ENCODE measurements around the gene PVALB. TPM values are rescaled to one million over a fixed set of nuclear protein-coding genes. Genes with fewer than 3 reads are reported as not detected.
A peak's percentile ranks its signal among the peaks of the same experiment; 100 is the strongest.

The PVALB gene
- total and polyA plus RNA-seq, 2 donors (not counting 3 experiments of a cell fraction or from before 2014, with no cell fraction given), result not detected

GRCh38 chr22:36856121-36856791 lies 39.4 kb upstream of the PVALB start:
- POLR2A ChIA-PET, result no interaction called here
- no peak for TF ChIP-seq MYC (IDR thresholded peaks at IDR 0.05; ENCODE audit: low read depth, low read length)
- no peak for TF ChIP-seq GATA2 (IDR thresholded peaks at IDR 0.05; ENCODE audit: insufficient read depth, insufficient read length, low read depth, low read length)
- no peak for TF ChIP-seq MAX (IDR thresholded peaks at IDR 0.05; ENCODE audit: insufficient read depth, insufficient read length)
- TF ChIP-seq EZH2 (IDR thresholded peaks at IDR 0.05; ENCODE audit: borderline replicate concordance, low read depth, low read length, severe bottlenecking), result peak; percentile 4
- no peak for TF ChIP-seq POLR2AphosphoS5 (IDR thresholded peaks at IDR 0.05; ENCODE audit: insufficient read depth, low read depth, low read length)
- TF ChIP-seq JUN (IDR thresholded peaks at IDR 0.05; ENCODE audit: borderline replicate concordance, insufficient read depth, insufficient read length, low read depth), result no peak
- TF ChIP-seq CTCF (IDR thresholded peaks at IDR 0.05; ENCODE audit: extremely low read depth in 1 of 2, insufficient read depth in 1 of 2, low read depth in 1 of 2, low read length in 2 of 2), result peak; percentile 100
- TF ChIP-seq FOS (IDR thresholded peaks at IDR 0.05; ENCODE audit: borderline replicate concordance, insufficient read depth, low read length), result no peak
- no peak for TF ChIP-seq POLR2A (IDR thresholded peaks at IDR 0.05; ENCODE audit: low read depth, low read length)

More at GRCh38 chr22:36856121-36856791, 39.4 kb upstream of the PVALB start:
- Histone ChIP-seq H3K9me1 (replicated peaks; ENCODE audit: control insufficient read depth, extremely low read depth, insufficient read depth, low read length) (no peaks in the 10 kb centered on the region), H2AFZ (ENCODE audit: low read depth, low read length) (no peak overlapping the region), H3K9ac (replicated peaks; ENCODE audit: extremely low read depth, insufficient read depth, low read length) (no peak overlapping the region), H3K4me1 (ENCODE audit: control insufficient read depth, extremely low read depth, insufficient read depth, low read length) (peaks cover 7% of the 10 kb centered on the region), H4K20me1 (replicated peaks; ENCODE audit: control insufficient read depth, extremely low read depth, insufficient read depth, low read length) (no peaks in the 10 kb centered on the region), H3K4me2 (ENCODE audit: insufficient read depth, low read length) (no peak overlapping the region), H3K4me3 (replicated peaks in 1 of 3; ENCODE audit: insufficient read depth in 1 of 3, low read depth in 1 of 3, low read length in 3 of 3) (no peak overlapping the region), H3K36me3 (ENCODE audit: control insufficient read depth in 2 of 2, extremely low read depth in 1 of 2, insufficient read depth in 2 of 2, low read length in 2 of 2) (no peaks in the 10 kb centered on the region), H3K27ac (ENCODE audit: insufficient read depth, low read depth, low read length) (no peak overlapping the region), H3K79me2 (ENCODE audit: control insufficient read depth, insufficient read depth, low read length) (no peaks in the 10 kb centered on the region), H3K9me3 (replicated peaks; ENCODE audit: control insufficient read depth, insufficient read depth, low read length) (no peaks in the 10 kb centered on the region), H3K27me3 (ENCODE audit: control insufficient read depth in 2 of 2, insufficient read depth in 2 of 2, low read length in 2 of 2) (peaks cover 7 to 9% of the 10 kb centered on the region in 2 experiments)
- FAIRE-seq (peak; percentile 88), DNase-seq (ENCODE audit: low read depth, low spot score) (peak; percentile 87)
- CTCF ChIA-PET, result interaction anchor here (0.5 to 6.5 kb wide), 75 partner anchors 9 to 343 kb away, joined by 3 to 149 read pairs (median 4); partner anchors contain the start of genes CSF2RB and IFT27
- BruUV-seq (replicated peaks), result no TSS peak
- intact Hi-C loops (cut with micrococcal nuclease), result loop anchor here (1.0 kb wide), 4 partner anchors 33 to 310 kb away; no protein-coding TSS in a partner anchor
- dilution Hi-C loops (cut with MboI; ENCODE audit: extremely low pct_ligation_motif_present, low sequenced_read_pairs), result no loop called here
